HL-60 (cell line): ENCODE results near the gene CATSPERB.

Experiments
- DNase-seq, 2 experiments: peaks; one replicate each; pipeline ENCODE4 v3.0.0-alpha.2; 2010 to 2020; ENCODE audit warnings: low read depth in 1 of 2, low spot score in 1 of 2
- H3K27ac ChIP-seq: fragments of 250-450 bp; sonication (Bioruptor Pico); replicated peaks from 2 replicates; pipeline ENCODE4 v1.5.1; 2020; ENCODE audit warnings: mild to moderate bottlenecking, moderate library complexity
- H3K27me3 ChIP-seq: fragments of 250-450 bp; sonication (Bioruptor Pico); 2 replicates; pipeline ENCODE4 v1.5.1; 2021; ENCODE audit warnings: mild to moderate bottlenecking, moderate library complexity; ENCODE audit not compliant: insufficient read depth, poor library complexity, severe bottlenecking
- H3K4me3 ChIP-seq: replicated peaks from 2 replicates; pipeline ENCODE4 v1.5.1; 2011; ENCODE audit warnings: mild to moderate bottlenecking, control low read depth, low read length; ENCODE audit not compliant: insufficient read depth
- GABPA ChIP-seq: IDR thresholded peaks from 2 replicates; pipeline ENCODE4 v1.6.1; 2012; ENCODE audit warnings: low read depth
- POLR2AphosphoS5 ChIP-seq: IDR thresholded peaks from 2 replicates; pipeline ENCODE4 v1.6.1; 2012; ENCODE audit warnings: low read depth
- REST ChIP-seq: IDR thresholded peaks from 2 replicates; pipeline ENCODE4 v1.6.1; 2012; ENCODE audit warnings: low read depth; ENCODE audit not compliant: insufficient replicate concordance
- SPI1 ChIP-seq: IDR thresholded peaks from 2 replicates; pipeline ENCODE4 v1.6.1; 2012; ENCODE audit warnings: low read depth, mild to moderate bottlenecking, borderline replicate concordance
- TF ChIP-seq, protein P1 (sequence below): IDR thresholded peaks from one replicate; pipeline ENCODE4 v1.5.1; 2011; ENCODE audit warnings: low read length, control low read depth, inconsistent platforms; ENCODE audit not compliant: insufficient read depth

The CATSPERB gene

GRCh38 chr14:91582761-91583160 lies 149.1 kb downstream of the CATSPERB start:
- TF ChIP-seq GABPA (no peak), POLR2AphosphoS5 (no peak), REST (no peak), SPI1 (no peak)
- TF ChIP-seq, protein P1, sequence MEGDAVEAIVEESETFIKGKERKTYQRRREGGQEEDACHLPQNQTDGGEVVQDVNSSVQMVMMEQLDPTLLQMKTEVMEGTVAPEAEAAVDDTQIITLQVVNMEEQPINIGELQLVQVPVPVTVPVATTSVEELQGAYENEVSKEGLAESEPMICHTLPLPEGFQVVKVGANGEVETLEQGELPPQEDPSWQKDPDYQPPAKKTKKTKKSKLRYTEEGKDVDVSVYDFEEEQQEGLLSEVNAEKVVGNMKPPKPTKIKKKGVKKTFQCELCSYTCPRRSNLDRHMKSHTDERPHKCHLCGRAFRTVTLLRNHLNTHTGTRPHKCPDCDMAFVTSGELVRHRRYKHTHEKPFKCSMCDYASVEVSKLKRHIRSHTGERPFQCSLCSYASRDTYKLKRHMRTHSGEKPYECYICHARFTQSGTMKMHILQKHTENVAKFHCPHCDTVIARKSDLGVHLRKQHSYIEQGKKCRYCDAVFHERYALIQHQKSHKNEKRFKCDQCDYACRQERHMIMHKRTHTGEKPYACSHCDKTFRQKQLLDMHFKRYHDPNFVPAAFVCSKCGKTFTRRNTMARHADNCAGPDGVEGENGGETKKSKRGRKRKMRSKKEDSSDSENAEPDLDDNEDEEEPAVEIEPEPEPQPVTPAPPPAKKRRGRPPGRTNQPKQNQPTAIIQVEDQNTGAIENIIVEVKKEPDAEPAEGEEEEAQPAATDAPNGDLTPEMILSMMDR = no peak
- Histone ChIP-seq H3K4me3 (no peak overlapping the region), H3K27me3 (peaks cover 8% of the 10 kb centered on the region), H3K27ac (no peak overlapping the region)
- DNase-seq = no peak

- Histone ChIP-seq H3K4me3 (no peak overlapping the region), H3K27me3 (peaks cover 8% of the 10 kb centered on the region), H3K27ac (no peak overlapping the region)
- DNase-seq = no peak
- TF ChIP-seq, protein P1 = no peak
- TF ChIP-seq SPI1 (no peak), REST (no peak), POLR2AphosphoS5 (no peak), GABPA (no peak)
Observed at GRCh38 chr14:91580876-91581577, 150.9 kb downstream of the CATSPERB start.

- Histone ChIP-seq H3K4me3 (no peak overlapping the region), H3K27ac (no peak overlapping the region), H3K27me3 (peaks cover 30% of the 10 kb centered on the region)
- TF ChIP-seq SPI1 (no peak), POLR2AphosphoS5 (no peak), GABPA (no peak), REST (no peak)
- TF ChIP-seq, protein P1 = no peak
- DNase-seq = no peak
Observed at GRCh38 chr14:91577632-91578233, 154.2 kb downstream of the CATSPERB start.
